ENCODE data around the gene MT1H. TPM values are rescaled to one million over a fixed set of nuclear protein-coding genes. Genes with fewer than 3 reads are reported as not detected.
"Not testable (repeated sequence)": the region's sequence is repeated elsewhere in the genome, so short reads cannot be mapped to it uniquely, and the experiment has no call there.

The MT1H gene
- total RNA-seq, 2 experiments from 2014 or later = 0.70 TPM; not detected in 1

DNA sequence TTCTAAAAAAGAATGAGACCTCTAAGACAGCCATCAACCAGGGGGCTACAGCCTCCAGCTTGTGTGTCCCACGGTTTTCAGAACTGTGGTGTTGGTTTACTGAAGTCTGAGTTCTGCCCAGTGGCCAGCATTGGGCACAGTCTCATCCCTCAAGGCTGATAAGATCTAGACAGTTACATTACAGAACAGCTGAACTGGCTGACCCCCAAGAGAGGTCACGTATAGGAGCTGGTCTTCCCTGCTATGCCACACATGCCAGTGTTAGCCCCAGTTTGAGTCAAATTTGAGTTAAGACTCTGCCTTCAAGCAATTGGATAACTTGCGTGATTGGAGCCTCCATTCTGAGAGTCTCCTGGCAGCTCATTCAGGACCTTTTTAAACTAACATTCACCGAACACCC is 45.5 kb downstream of the MT1H start:
- no peaks in the 10 kb centered on the region for H3K36me3 Mint-ChIP-seq
- H3K9me3 Mint-ChIP-seq = no peaks in the 10 kb centered on the region
- intact Hi-C loops (cut with micrococcal nuclease) = no loop called here
- H3K4me1 Mint-ChIP-seq (ENCODE audit: low read depth) = no peaks in the 10 kb centered on the region
- no peak overlapping the region for H3K4me3 Mint-ChIP-seq
- no peak for DNase-seq
- CTCF ChIA-PET = interaction anchor here (0.6 to 2.4 kb wide), 3 partner anchors 13 to 158 kb away, joined by 3 to 9 read pairs (median 3); no protein-coding TSS in a partner anchor
- no peaks in the 10 kb centered on the region for H3K27me3 Mint-ChIP-seq
- no peak overlapping the region for H3K27ac Mint-ChIP-seq
- POLR2A ChIA-PET = no interaction called here

DNA sequence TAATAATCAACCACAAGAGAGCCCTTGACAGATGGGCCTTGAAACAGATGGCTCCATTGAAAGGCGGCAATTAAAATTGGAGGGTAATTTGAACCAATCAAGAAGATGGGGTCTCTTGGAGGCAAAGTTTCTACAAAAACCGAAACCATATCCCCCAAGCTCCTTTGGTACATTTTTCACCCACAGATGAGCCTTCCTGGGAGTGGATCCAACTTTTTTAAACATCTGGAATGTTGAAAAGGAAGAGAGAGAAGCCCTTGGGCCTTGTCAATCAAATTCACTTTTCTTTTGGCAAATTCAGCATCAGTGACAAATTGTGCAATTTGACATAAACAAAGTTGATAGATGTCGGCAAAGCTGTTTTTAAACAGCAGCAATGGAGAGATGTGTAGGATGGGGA is 47.1 kb downstream of the MT1H start:
- Mint-ChIP-seq H3K9me3 (no peaks in the 10 kb centered on the region), H3K36me3 (no peaks in the 10 kb centered on the region), H3K27ac (no peak overlapping the region), H3K4me3 (no peak overlapping the region), H3K4me1 (ENCODE audit: low read depth) (no peaks in the 10 kb centered on the region), H3K27me3 (peaks cover 2% of the 10 kb centered on the region)
- ChIA-PET CTCF (interaction anchor here (2.4 kb wide), 1 partner anchor 15 kb away, joined by 9 read pairs; no protein-coding TSS in a partner anchor), POLR2A (no interaction called here)
- DNase-seq = no peak
- intact Hi-C loops (cut with micrococcal nuclease) = no loop called here

DNA sequence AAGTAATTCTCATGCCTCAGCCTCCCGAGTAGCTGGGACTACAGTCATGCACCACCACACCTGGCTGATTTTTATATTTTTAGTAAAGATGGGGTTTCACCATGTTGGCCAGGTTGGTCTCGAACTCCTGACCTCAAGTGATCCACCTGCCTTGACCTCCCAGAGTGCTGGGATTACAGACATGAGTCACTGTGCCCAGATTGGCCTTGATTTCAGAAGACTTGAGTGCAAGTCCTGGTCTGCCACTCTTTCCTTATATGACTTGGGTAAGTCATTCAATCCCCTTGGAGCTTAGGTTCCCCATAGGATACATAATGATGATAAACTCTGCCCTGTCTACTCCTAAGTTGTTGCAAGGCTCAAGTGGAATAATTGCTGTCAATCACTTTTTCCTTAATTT is 47.9 kb downstream of the MT1H start:
- H3K27ac Mint-ChIP-seq; intact Hi-C loops (cut with micrococcal nuclease); DNase-seq; H3K9me3 Mint-ChIP-seq; H3K36me3 Mint-ChIP-seq; H3K4me3 Mint-ChIP-seq; H3K4me1 Mint-ChIP-seq (ENCODE audit: low read depth); H3K27me3 Mint-ChIP-seq; POLR2A ChIA-PET: not testable (repeated sequence)
- CTCF ChIA-PET = interaction anchor here (1.8 kb wide), 1 partner anchor 15 kb away, joined by 12 read pairs; no protein-coding TSS in a partner anchor

Other genes starting within 250 kb of the MT1H start
- 10 to 100 TPM; 42.0 to 45.4 TPM for gene AMFR, start 244.3 kb upstream of the MT1H start, total RNA-seq
- gene NUDT21, start 218.5 kb upstream of the MT1H start, total RNA-seq = 100 to 1,000 TPM; 352 to 361 TPM
- 10 to 100 TPM; 63.0 to 66.4 TPM for gene OGFOD1, start 218.3 kb upstream of the MT1H start, total RNA-seq
- gene BBS2, start 149.8 kb upstream of the MT1H start, total RNA-seq = 10 to 100 TPM; 21.5 to 22.6 TPM
- not detected for gene MT4, start 104.7 kb upstream of the MT1H start, total RNA-seq
- gene MT3, start 80.3 kb upstream of the MT1H start, total RNA-seq = 1 to 10 TPM; 3.1 to 3.9 TPM
- gene MT2A, start 61.2 kb upstream of the MT1H start, total RNA-seq = 100 to 1,000 TPM; 102 to 105 TPM
- gene MT1E, start 44.0 kb upstream of the MT1H start, total RNA-seq = 1 to 10 TPM; 4.4 to 4.8 TPM
- not detected for gene MT1M, start 37.2 kb upstream of the MT1H start, total RNA-seq
- under 1 TPM in 1 of 2 experiments, not detected in 1; 0.94 TPM for gene MT1A, start 31.1 kb upstream of the MT1H start, total RNA-seq
- gene MT1B, start 17.9 kb upstream of the MT1H start, total RNA-seq = not detected
- gene MT1F, start 11.9 kb upstream of the MT1H start, total RNA-seq = 1 to 10 TPM; 8.5 to 9.2 TPM
- gene MT1G, start 1.7 kb upstream of the MT1H start, total RNA-seq = 1 to 10 TPM; 5.0 to 5.8 TPM
- 10 to 100 TPM; 31.9 to 38.1 TPM for gene MT1X, start 12.7 kb downstream of the MT1H start, total RNA-seq
- gene NUP93, start 60.3 kb downstream of the MT1H start, total RNA-seq = 100 to 1,000 TPM; 131 to 133 TPM
- not detected for gene SLC12A3, start 195.4 kb downstream of the MT1H start, total RNA-seq